ENCODE data around the gene PMPCB.

DNA sequence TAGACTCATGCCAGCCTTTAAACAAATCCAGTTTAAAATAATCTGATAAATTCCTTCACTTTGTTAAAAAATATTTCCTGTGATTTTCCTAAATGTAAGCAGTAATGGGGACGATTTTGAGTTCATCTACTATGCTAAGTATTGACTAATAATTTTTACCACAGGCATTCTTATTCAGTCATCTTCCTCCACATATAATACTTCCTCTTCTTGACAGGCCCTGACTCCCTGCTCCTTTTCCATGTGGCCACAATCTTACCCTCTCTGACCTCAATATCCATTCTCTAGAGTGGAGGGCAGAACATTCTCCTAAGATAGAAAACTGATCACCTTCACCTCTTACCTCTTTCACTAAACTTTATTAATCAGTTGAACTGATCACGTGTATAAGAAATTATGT is 39.5 kb downstream of the PMPCB start:
- TF ChIP-seq POLR2AphosphoS5 (IDR thresholded peaks at IDR 0.05; ENCODE audit: low read depth, low read length) (no peak), SIN3A (IDR thresholded peaks at IDR 0.05; ENCODE audit: borderline replicate concordance, insufficient read depth, low read length) (no peak)
- TF ChIP-seq, protein P1, sequence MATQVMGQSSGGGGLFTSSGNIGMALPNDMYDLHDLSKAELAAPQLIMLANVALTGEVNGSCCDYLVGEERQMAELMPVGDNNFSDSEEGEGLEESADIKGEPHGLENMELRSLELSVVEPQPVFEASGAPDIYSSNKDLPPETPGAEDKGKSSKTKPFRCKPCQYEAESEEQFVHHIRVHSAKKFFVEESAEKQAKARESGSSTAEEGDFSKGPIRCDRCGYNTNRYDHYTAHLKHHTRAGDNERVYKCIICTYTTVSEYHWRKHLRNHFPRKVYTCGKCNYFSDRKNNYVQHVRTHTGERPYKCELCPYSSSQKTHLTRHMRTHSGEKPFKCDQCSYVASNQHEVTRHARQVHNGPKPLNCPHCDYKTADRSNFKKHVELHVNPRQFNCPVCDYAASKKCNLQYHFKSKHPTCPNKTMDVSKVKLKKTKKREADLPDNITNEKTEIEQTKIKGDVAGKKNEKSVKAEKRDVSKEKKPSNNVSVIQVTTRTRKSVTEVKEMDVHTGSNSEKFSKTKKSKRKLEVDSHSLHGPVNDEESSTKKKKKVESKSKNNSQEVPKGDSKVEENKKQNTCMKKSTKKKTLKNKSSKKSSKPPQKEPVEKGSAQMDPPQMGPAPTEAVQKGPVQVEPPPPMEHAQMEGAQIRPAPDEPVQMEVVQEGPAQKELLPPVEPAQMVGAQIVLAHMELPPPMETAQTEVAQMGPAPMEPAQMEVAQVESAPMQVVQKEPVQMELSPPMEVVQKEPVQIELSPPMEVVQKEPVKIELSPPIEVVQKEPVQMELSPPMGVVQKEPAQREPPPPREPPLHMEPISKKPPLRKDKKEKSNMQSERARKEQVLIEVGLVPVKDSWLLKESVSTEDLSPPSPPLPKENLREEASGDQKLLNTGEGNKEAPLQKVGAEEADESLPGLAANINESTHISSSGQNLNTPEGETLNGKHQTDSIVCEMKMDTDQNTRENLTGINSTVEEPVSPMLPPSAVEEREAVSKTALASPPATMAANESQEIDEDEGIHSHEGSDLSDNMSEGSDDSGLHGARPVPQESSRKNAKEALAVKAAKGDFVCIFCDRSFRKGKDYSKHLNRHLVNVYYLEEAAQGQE (IDR thresholded peaks at IDR 0.05; ENCODE audit: insufficient read depth in 1 of 2, low read depth in 2 of 2, low read length in 2 of 2), result no peak

All from PFSK-1 (cell line).